ENCODE measurements around the gene FBXO8.

GRCh38 chr4:174281182-174281737, 2.2 kb downstream of the FBXO8 start:
- TF ChIP-seq EZH2 (IDR thresholded peaks at IDR 0.05) (no peak), CTCF (IDR thresholded peaks at IDR 0.05) (no peak)
